Measurements from ENCODE around the gene LDHD.
A peak's percentile ranks its signal among the peaks of the same experiment; 100 is the strongest.

The LDHD gene

DNA sequence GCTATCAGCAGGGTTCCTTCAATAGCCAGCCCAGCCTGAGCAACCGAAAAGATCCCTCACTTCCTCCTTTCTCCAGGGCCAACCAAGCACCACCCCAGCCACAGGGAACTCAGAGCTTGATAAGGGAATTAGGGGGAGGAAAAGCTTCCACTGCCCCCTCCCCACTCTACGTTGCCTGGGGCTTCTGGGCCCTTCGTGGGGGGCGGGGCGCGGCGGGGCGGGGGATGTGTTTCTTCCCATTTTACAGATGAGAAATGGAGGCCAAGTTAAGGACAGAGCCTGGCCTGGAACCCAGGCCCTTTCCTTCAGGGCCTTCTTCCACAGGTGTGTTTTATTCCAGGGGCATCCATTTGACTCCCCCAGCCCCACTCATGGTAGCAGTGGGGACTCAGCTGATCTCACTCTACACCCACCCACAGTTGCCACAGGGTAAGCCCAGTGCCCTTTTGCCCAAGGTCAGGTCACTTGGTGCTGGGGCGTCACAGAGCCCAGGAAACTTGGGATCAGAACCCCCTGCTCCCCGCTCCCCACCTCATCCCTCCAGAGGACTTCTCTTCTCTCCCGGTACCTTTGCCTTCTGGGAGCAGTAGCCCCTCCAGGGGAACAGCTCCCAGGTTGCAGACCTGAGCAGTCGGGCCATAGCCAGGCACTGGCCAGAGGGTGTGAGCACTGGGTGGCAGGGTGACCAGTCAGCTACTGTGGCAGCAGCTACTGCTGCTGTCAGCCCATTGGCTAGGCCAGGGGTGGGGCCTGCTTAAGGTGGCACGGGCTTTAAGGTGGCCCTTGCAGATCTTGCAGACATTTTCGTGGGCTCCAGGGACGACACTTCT, at the start of gene LDHD:
TSS of gene LDHD (minus strand) at position 700 of the 830 bp plus-strand sequence. CDS start at position 640, 60 bp downstream.
- TF ChIP-seq, protein P1, sequence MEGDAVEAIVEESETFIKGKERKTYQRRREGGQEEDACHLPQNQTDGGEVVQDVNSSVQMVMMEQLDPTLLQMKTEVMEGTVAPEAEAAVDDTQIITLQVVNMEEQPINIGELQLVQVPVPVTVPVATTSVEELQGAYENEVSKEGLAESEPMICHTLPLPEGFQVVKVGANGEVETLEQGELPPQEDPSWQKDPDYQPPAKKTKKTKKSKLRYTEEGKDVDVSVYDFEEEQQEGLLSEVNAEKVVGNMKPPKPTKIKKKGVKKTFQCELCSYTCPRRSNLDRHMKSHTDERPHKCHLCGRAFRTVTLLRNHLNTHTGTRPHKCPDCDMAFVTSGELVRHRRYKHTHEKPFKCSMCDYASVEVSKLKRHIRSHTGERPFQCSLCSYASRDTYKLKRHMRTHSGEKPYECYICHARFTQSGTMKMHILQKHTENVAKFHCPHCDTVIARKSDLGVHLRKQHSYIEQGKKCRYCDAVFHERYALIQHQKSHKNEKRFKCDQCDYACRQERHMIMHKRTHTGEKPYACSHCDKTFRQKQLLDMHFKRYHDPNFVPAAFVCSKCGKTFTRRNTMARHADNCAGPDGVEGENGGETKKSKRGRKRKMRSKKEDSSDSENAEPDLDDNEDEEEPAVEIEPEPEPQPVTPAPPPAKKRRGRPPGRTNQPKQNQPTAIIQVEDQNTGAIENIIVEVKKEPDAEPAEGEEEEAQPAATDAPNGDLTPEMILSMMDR (IDR thresholded peaks at IDR 0.05; ENCODE audit: unreplicated experiment in 3 of 3), result no peak
- H3K36me3 Mint-ChIP-seq (ENCODE audit: low read depth), result no peaks in the 10 kb centered on the region
- H3K27me3 Mint-ChIP-seq (ENCODE audit: low read depth), result peaks cover 4% of the 10 kb centered on the region
- H3K4me1 Mint-ChIP-seq, result peaks cover 18% of the 10 kb centered on the region
- peak within 1 kb of the TSS; percentile 70 to 79 (median 73) for H3K4me3 Mint-ChIP-seq
- H3K9me3 Mint-ChIP-seq, result peaks cover under 1% of the 10 kb centered on the region
- H3K27ac Mint-ChIP-seq, result peak within 1 kb of the TSS in 1 of 3 experiments; percentile 74

GRCh38 chr16:75160386-75160785, 43.8 kb upstream of the LDHD start:
- H3K9me3 Mint-ChIP-seq, result peaks cover 69% of the 10 kb centered on the region
- H3K4me3 Mint-ChIP-seq, result no peak overlapping the region
- H3K27ac Mint-ChIP-seq, result no peak overlapping the region
- H3K4me1 Mint-ChIP-seq, result no peaks in the 10 kb centered on the region
- TF ChIP-seq, protein P1 (IDR thresholded peaks at IDR 0.05; ENCODE audit: unreplicated experiment in 3 of 3), result no peak
- H3K36me3 Mint-ChIP-seq (ENCODE audit: low read depth), result peaks cover 95% of the 10 kb centered on the region
- peaks cover 3% of the 10 kb centered on the region for H3K27me3 Mint-ChIP-seq (ENCODE audit: low read depth)

DNA sequence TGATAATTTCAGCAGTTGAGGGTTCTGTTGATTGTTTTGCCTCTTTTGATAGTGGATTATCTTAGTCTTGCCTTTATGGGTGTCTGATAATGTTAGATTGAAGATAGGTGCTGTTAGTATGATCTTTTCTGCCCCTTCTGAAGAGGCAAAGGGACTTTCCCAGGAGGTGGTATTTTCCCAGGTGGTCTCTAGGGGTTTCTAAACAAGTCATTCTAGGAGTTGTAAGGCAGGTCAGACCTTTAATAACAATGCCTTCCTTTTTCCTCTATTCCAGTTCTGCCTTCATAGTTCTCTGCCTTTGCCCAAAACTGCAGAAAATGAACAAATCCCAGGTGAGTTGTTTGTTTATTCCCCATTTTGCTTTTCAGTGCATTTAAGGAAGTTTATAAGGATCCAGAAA, 36.1 kb upstream of the LDHD start:
- Mint-ChIP-seq H3K36me3 (ENCODE audit: low read depth) (peaks cover 84% of the 10 kb centered on the region), H3K4me1 (peaks cover 5% of the 10 kb centered on the region), H3K4me3 (peak overlapping the region in 2 of 3 experiments; percentile 32 to 66), H3K27me3 (ENCODE audit: low read depth) (no peaks in the 10 kb centered on the region), H3K27ac (no peak overlapping the region), H3K9me3 (peaks cover 59% of the 10 kb centered on the region)
- TF ChIP-seq, protein P1 (IDR thresholded peaks at IDR 0.05; ENCODE audit: unreplicated experiment in 3 of 3), result no peak

DNA sequence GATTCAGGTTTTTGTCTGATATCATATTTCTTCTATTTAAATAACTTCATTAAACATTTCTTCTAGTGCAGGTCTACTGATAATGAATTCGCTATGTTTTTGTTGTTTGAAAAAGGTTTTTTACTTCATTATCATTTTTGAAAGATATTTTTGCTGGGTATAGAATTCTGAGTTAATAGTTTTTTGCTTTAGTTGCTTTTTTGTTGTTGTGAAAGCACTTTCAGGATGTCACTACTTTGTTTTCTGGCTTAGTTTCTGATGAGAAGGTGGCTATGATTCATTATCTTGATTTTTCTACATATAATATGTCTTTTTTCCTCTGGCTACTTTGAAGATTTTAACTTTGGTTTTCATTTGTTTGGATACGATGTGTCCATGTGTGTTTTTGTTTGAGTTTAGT, 35.2 kb upstream of the LDHD start:
- no peaks in the 10 kb centered on the region for H3K27me3 Mint-ChIP-seq (ENCODE audit: low read depth)
- TF ChIP-seq, protein P1 (IDR thresholded peaks at IDR 0.05; ENCODE audit: unreplicated experiment in 3 of 3), result no peak
- no peak overlapping the region for H3K27ac Mint-ChIP-seq
- peak overlapping the region; percentile 32 to 77 (median 65) for H3K4me3 Mint-ChIP-seq
- H3K36me3 Mint-ChIP-seq (ENCODE audit: low read depth), result peaks cover 76% of the 10 kb centered on the region
- peaks cover 5% of the 10 kb centered on the region for H3K4me1 Mint-ChIP-seq
- H3K9me3 Mint-ChIP-seq, result peaks cover 52% of the 10 kb centered on the region

DNA sequence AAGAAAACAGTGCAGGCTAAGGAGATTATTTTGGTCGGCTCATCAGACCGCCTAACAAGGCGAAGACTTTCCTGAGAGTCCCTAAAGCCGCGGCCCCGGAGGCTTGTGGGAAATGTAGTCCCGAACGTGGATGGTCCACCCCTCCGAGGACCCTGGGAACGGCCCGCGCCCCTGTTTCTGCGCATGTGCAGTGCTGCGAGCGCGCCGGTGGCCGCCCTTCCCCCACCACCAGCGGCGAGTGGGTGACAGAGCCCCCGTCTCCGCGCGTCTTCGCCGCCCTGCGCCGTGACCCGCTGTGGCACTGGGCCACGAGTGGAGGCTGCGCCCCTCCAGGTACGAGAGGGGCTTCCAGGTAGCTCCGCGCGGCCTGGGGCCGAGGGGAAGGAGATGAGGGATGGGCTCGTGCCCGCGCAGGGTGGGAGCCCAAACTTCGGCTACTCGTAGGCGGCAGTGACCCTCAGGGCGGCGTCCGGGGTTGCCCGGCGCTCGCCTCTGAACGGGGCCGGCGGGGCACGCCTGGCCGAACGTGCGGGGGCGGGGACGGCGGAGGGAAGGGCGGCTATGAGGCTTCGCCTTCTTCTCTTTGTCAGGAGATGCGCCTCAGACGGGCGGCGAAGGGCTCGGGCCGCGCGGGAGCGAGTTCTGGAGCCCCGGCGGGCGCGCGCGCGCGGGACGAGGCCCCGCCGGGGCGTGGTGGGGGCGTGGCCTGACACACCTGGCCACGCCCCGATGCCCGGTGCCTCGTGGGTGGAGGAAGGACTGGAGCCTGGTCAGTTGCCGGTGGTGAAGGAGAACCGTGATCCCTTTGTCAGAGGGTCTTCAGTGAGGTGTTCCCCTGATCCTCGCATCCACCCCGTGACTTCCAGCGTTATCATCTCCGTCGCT, 32.0 kb upstream of the LDHD start, which contains the start of gene ZFP1:
TSS of gene ZFP1 (plus strand) at position 214 of the 885 bp plus-strand sequence. CDS start 4,428 bp downstream, outside the sequence.
- H3K27me3 Mint-ChIP-seq (ENCODE audit: low read depth), result no peaks in the 10 kb centered on the region
- H3K9me3 Mint-ChIP-seq, result peaks cover 34% of the 10 kb centered on the region

More for the DNA sequence above, 32.0 kb upstream of the LDHD start, which contains the start of gene ZFP1:
- Mint-ChIP-seq H3K4me3 (peak within 1 kb of the TSS; percentile 84 to 97 (median 97)), H3K4me1 (peaks cover 5% of the 10 kb centered on the region), H3K27ac (peak within 1 kb of the TSS; percentile 71 to 95 (median 91)), H3K36me3 (ENCODE audit: low read depth) (peaks cover 44% of the 10 kb centered on the region)
- TF ChIP-seq, protein P1 (IDR thresholded peaks at IDR 0.05; ENCODE audit: unreplicated experiment in 3 of 3), result no peak
